ENCODE results near the gene CACNA2D2. TPM values are rescaled to one million over a fixed set of nuclear protein-coding genes. Genes with fewer than 3 reads are reported as not detected.

The CACNA2D2 gene
- total and polyA plus RNA-seq, 2 of the 13 experiments (the other 11 are each of a cell fraction or from before 2014, with no cell fraction given), result not detected

- CTCF ChIA-PET (ENCODE audit: low intra/inter-chr PET ratio, low total read pairs), result no interaction called here
- FAIRE-seq, result no peak
- BruUV-seq (replicated peaks), result no TSS peak
Observed at GRCh38 chr3:50479523-50479922, 23.9 kb downstream of the CACNA2D2 start.

More at GRCh38 chr3:50479523-50479922, 23.9 kb downstream of the CACNA2D2 start:
- Histone ChIP-seq H3K4me3 (replicated peaks in 1 of 3; ENCODE audit: insufficient read depth in 1 of 3, low read depth in 2 of 3, low read length in 3 of 3) (no peak overlapping the region), H3K4me2 (ENCODE audit: low read depth, low read length) (no peak overlapping the region), H3K79me2 (ENCODE audit: insufficient read depth, low read length) (no peaks in the 10 kb centered on the region), H3K27ac (ENCODE audit: extremely low read length, insufficient read depth, low read length) (no peak overlapping the region), H3K4me1 (ENCODE audit: insufficient read depth, low read length) (no peaks in the 10 kb centered on the region), H3K9ac (ENCODE audit: insufficient read depth, low read depth, low read length) (no peak overlapping the region), H4K20me1 (ENCODE audit: insufficient read depth, low read length) (peaks cover 3% of the 10 kb centered on the region; the same call in 1 of the 2 replicates), H3K36me3 (replicated peaks in 1 of 2; ENCODE audit: control insufficient read depth in 1 of 2, insufficient read depth in 2 of 2, low read length in 2 of 2) (no peaks in the 10 kb centered on the region), H3K27me3 (ENCODE audit: control insufficient read depth in 1 of 2, insufficient read depth in 2 of 2, low read length in 2 of 2) (peaks cover 9 to 54% of the 10 kb centered on the region in 2 experiments; a peak in 4 of 5 replicates), H2AFZ (ENCODE audit: low read length) (no peak overlapping the region), H3K9me3 (ENCODE audit: low read length) (no peaks in the 10 kb centered on the region)
- in situ Hi-C loops (cut with HindIII; ENCODE audit: extremely low pct_ligation_motif_present, low pct_unique_long_range_greater_than_20kb), result no loop called here
- POLR2A ChIA-PET, result no interaction called here
- no peak for DNase-seq (ENCODE audit: low spot score)
- intact Hi-C loops (cut with micrococcal nuclease; ENCODE audit: unreplicated experiment), result no loop called here
- TF ChIP-seq ZXDC (CRISPR knock-in tag; IDR thresholded peaks at IDR 0.05) (no peak), ZSCAN20 (CRISPR knock-in tag; IDR thresholded peaks at IDR 0.05; ENCODE audit: borderline replicate concordance) (no peak), SALL1 (CRISPR knock-in tag; IDR thresholded peaks at IDR 0.05) (no peak), MTF1 (CRISPR knock-in tag; IDR thresholded peaks at IDR 0.05) (no peak), SRF (IDR thresholded peaks at IDR 0.05; ENCODE audit: low read depth, low read length) (no peak), SMAD1 (CRISPR knock-in tag; IDR thresholded peaks at IDR 0.05; ENCODE audit: borderline replicate concordance, low read depth) (no peak), ZNF354B (CRISPR knock-in tag; IDR thresholded peaks at IDR 0.05) (no peak), PREB (CRISPR knock-in tag; IDR thresholded peaks at IDR 0.05) (no peak), POLR2G (IDR thresholded peaks at IDR 0.05; ENCODE audit: low read depth, low read length) (no peak), CENPT (CRISPR knock-in tag; IDR thresholded peaks at IDR 0.05; ENCODE audit: low read depth) (no peak), FOXK2 (IDR thresholded peaks at IDR 0.05) (no peak), GZF1 (CRISPR knock-in tag; IDR thresholded peaks at IDR 0.05) (no peak), NFIB (CRISPR knock-in tag; IDR thresholded peaks at IDR 0.05; ENCODE audit: borderline replicate concordance) (no peak), NCOA5 (CRISPR knock-in tag; IDR thresholded peaks at IDR 0.05) (no peak), SNAPC2 (CRISPR knock-in tag; IDR thresholded peaks at IDR 0.05) (no peak), ZNF251 (CRISPR knock-in tag; IDR thresholded peaks at IDR 0.05) (no peak)
- TF ChIP-seq, protein P1, sequence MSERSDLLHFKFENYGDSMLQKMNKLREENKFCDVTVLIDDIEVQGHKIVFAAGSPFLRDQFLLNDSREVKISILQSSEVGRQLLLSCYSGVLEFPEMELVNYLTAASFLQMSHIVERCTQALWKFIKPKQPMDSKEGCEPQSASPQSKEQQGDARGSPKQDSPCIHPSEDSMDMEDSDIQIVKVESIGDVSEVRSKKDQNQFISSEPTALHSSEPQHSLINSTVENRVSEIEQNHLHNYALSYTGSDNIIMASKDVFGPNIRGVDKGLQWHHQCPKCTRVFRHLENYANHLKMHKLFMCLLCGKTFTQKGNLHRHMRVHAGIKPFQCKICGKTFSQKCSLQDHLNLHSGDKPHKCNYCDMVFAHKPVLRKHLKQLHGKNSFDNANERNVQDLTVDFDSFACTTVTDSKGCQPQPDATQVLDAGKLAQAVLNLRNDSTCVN (CRISPR knock-in tag; IDR thresholded peaks at IDR 0.05; ENCODE audit: borderline replicate concordance), result no peak
- no peak for ATAC-seq
- WGBS (ENCODE audit: low lambda C conversion rate), result 0% methylated on average over 1 of the region's 4 CpGs

Measured in HepG2 (cell line).